ENCODE results near the gene ADGRG1. TPM values are rescaled to one million over a fixed set of nuclear protein-coding genes. Genes with fewer than 3 reads are reported as not detected.

The ADGRG1 gene
- total RNA-seq, 1 experiment from 2014 or later, result 2.0 TPM

GRCh38 chr16:57690782-57691471 lies 62.5 kb downstream of the ADGRG1 start:
- no peaks in the 10 kb centered on the region for H3K36me3 Mint-ChIP-seq
- TF ChIP-seq RORB (CRISPR knock-in tag; IDR thresholded peaks at IDR 0.05) (no peak), MYBL2 (CRISPR knock-in tag; IDR thresholded peaks at IDR 0.05) (no peak), ATF6 (CRISPR knock-in tag; IDR thresholded peaks at IDR 0.05) (no peak), RELA (CRISPR knock-in tag; IDR thresholded peaks at IDR 0.05; ENCODE audit: borderline replicate concordance) (no peak), MXD4 (CRISPR knock-in tag; IDR thresholded peaks at IDR 0.05; ENCODE audit: borderline replicate concordance) (no peak), E2F4 (CRISPR knock-in tag; IDR thresholded peaks at IDR 0.05; ENCODE audit: borderline replicate concordance, low read depth) (no peak), SMAD4 (CRISPR knock-in tag; IDR thresholded peaks at IDR 0.05) (no peak), EMX1 (CRISPR knock-in tag; IDR thresholded peaks at IDR 0.05) (no peak), NFE2L1 (CRISPR knock-in tag; IDR thresholded peaks at IDR 0.05) (no peak), ATF2 (CRISPR knock-in tag; IDR thresholded peaks at IDR 0.05; ENCODE audit: borderline replicate concordance, low read depth) (no peak), ZNF232 (CRISPR knock-in tag; IDR thresholded peaks at IDR 0.05) (no peak), NR3C1 (CRISPR knock-in tag; conservative IDR thresholded peaks at IDR 0.05; ENCODE audit: low read depth) (no peak), ZNF281 (CRISPR knock-in tag; IDR thresholded peaks at IDR 0.05) (no peak), ZNF138 (CRISPR knock-in tag; conservative IDR thresholded peaks at IDR 0.05) (no peak), ZNF512 (CRISPR knock-in tag; IDR thresholded peaks at IDR 0.05; ENCODE audit: borderline replicate concordance) (no peak), FOXP1 (CRISPR knock-in tag; IDR thresholded peaks at IDR 0.05; ENCODE audit: borderline replicate concordance) (no peak), ZNF317 (CRISPR knock-in tag; IDR thresholded peaks at IDR 0.05; ENCODE audit: borderline replicate concordance, low read depth) (no peak), CBFB (CRISPR knock-in tag; IDR thresholded peaks at IDR 0.05; ENCODE audit: low read depth) (no peak), ZNF219 (CRISPR knock-in tag; IDR thresholded peaks at IDR 0.05; ENCODE audit: borderline replicate concordance) (no peak), AR (CRISPR knock-in tag; IDR thresholded peaks at IDR 0.05) (no peak)
- no peak overlapping the region for H3K27ac Mint-ChIP-seq
- no peaks in the 10 kb centered on the region for H3K9me3 Mint-ChIP-seq
- ATAC-seq (no peak), DNase-seq (ENCODE audit: low spot score) (no peak)
- ChIA-PET POLR2A (interaction anchor here (0.6 kb wide), 1 partner anchor 136 kb away, joined by 3 read pairs; no protein-coding TSS in a partner anchor), CTCF (interaction anchor here (0.9 to 2.5 kb wide), 3 partner anchors 23 to 228 kb away, joined by 3 to 8 read pairs (median 3); partner anchors contain the start of gene POLR2C)
- no peaks in the 10 kb centered on the region; the same call in 1 of the 2 replicates for H3K27me3 Mint-ChIP-seq (ENCODE audit: low read depth)
- H3K4me1 Mint-ChIP-seq, result peaks cover 17% of the 10 kb centered on the region
- H3K4me3 Mint-ChIP-seq, result no peak overlapping the region
